Stimulated activated CD8-positive, alpha-beta memory T cell treated with anti-CD3 and anti-CD28 coated beads, Interleukin-12 subunit alpha, Interleukin-12 subunit beta, amount 100 ng/mL, for 24 hours (primary cell): ENCODE results near the gene BCKDHB.

ENCODE experiments used
- DNase-seq: peaks from one replicate; pipeline ENCODE4 v3.0.0-alpha.2; 2020; ENCODE audit errors: extremely low read depth

The BCKDHB gene

GRCh38 chr6:80331522-80331921 is 225.1 kb downstream of the BCKDHB start:
- no peak for DNase-seq

DNA sequence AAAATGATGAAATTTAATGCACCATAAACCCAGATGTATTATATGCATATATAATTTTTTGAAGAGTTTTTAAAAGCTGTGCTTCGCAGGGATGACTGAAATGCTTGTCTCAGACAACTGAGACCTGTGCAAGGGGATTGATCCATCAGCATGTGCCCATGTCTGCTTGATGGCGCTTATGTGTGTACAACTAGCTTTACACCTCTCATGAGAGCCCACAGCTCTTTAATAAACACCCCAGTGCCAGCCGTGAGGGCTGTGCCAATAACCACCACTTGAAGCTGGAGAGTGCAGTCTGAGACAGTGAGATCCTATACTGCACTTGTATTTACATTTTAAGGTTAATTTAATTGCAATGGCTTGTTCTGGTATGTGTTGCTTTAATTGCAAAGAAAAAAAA is 225.5 kb downstream of the BCKDHB start:
- no peak for DNase-seq

GRCh38 chr6:80333342-80333741 is 226.9 kb downstream of the BCKDHB start:
- DNase-seq, result no peak

DNA sequence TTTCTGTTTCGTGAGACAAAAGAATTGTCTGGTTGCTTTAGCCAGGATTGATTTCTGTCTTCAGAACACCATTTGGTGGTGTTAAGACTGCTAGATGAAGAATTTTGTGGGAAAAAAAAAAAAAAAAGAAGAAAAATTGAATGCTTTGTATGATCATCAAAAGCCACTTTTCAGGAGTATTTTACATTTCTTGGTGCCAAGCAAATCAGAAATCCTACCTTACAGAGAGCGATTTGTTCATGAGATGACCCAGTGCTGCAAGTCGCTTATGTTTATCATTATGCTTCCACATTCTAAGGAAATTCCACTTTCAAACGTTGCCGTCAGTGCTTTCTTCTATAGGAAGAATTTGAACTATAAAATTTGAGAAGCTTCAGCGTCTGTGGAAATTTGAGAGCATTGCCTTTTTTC is 228.7 kb downstream of the BCKDHB start:
- no peak for DNase-seq

GRCh38 chr6:80336911-80337310 is 230.4 kb downstream of the BCKDHB start:
- DNase-seq, result no peak

GRCh38 chr6:80338201-80338836 is 231.8 kb downstream of the BCKDHB start:
- peak; percentile 37 for DNase-seq

GRCh38 chr6:80339421-80339820 is 232.9 kb downstream of the BCKDHB start:
- DNase-seq, result no peak

DNA sequence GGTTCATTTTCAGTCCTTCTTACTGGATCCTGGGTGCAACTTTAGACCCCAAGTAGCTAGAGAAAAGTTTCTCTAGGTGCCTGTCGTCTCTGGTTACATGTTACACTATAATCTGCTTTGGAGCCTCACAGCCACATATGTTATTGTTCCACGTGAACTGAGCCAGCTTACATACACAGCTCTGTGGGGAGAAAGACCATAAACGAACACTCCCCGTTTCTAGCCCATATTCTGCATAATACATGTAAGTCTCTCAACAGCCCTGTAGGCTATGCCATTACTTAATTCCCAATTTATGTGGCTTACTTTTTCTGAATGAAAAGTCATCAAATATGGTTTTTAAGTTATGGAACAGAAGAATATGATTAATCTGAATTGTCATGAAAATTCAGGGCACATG is 233.8 kb downstream of the BCKDHB start:
- no peak for DNase-seq

GRCh38 chr6:80340686-80341085 is 234.2 kb downstream of the BCKDHB start:
- no peak for DNase-seq

- no peak for DNase-seq
Measured at GRCh38 chr6:80341330-80341729, 234.9 kb downstream of the BCKDHB start.

GRCh38 chr6:80343511-80343910 is 237.0 kb downstream of the BCKDHB start:
- no peak for DNase-seq

DNA sequence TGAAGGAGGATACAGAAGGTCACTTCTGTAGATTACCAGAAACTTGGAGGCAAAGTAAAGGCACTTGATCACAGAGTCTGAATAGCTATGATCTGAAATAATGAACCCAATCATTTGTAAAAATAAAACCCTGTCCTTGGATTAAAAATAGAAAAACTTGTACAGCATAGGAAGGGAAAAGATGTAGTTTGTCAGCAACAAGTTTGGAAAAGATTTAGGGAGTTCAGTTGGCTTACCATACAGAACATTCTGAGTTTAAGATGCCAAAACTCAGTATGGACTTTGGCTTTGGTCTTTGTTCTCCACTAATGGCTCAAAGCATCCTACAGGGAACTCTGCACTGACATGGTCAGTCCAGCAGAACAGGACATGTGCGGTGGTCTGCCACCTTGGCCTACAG is 240.6 kb downstream of the BCKDHB start:
- DNase-seq, result no peak

DNA sequence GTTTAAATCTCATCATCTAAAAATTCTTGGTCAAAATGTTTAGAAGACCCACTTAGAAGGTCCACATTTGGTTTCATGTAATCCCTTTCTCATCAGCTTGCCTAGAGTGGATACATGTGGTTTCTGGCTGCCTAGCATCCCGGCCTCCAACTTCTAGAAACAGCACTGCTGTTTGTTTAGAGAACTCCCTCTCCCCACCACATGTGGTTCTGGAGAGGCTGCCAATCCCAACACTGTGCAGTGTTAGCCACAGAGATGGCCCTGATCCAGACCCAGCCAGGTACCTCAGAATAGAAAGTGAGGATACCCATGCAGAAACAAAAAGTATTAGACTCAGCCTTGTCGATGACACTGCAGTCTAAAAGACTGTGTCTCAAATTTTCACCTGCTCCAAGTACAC is 241.8 kb downstream of the BCKDHB start:
- DNase-seq, result no peak

DNA sequence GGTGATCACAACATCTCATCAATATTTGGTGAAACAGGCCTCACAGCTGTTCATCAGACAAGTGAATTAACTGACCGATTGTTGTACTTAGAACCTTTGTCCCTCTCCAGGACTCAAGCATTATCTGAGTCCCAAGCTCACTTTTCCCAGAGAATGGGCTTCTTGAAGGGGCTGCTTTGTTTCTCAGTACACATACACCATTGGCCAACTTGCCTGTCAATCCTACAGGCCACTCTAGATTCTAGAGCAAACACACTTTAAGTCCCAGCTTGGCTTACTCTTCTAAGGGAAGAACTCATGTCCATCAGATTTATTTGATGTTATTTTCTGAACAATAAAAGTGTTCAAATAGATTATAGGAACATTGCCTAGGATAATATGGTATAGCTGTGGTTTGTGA is 249.5 kb downstream of the BCKDHB start:
- DNase-seq, result no peak

DNA sequence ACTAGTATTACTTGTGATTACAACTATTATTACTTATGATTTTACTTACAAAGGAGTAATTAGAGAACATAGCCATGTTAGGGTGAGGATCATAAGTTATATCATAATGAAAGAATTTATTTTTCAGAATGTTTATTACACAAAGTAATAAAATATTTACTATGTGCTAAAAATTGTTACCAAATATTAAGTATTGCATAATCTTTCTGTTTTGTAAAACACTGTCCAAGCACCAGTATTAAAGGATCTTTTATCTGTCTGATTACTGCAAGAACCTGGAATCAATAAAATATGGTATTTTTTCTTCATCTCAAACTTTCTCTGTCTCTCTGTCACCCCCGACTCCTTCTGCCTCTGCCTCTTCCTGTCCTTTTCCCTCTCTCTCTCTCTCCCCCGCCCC is 250.1 kb downstream of the BCKDHB start:
- DNase-seq, result no peak

DNA sequence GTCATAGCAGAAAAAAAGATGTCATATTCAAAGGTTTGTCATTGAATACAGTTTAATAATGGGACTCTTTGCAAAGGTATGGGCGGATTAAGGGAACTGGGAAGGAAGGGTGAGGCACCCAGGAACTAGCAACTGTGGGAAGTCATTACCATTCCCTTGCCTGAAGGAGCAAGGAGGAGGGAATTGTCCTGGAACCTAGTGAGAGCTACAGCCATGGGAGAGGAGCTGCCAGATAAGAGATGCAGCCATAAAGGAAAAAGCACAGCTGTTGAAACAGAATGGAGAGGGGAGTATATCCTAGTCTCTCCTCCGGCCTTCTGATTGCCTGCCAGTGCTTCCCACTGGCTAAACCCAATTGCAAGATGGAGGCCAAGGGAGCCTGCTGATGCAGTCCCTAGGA is 250.6 kb downstream of the BCKDHB start:
- no peak for DNase-seq

- DNase-seq, result no peak
Measured at GRCh38 chr6:80357674-80358073, 251.2 kb downstream of the BCKDHB start.

- DNase-seq, result no peak
Measured at GRCh38 chr6:80363501-80364122, 257.1 kb downstream of the BCKDHB start.

- no peak for DNase-seq
Measured at GRCh38 chr6:80364149-80364548, 257.7 kb downstream of the BCKDHB start.

- no peak for DNase-seq
Measured at GRCh38 chr6:80366051-80366450, 259.6 kb downstream of the BCKDHB start.

GRCh38 chr6:80366714-80367113 is 260.2 kb downstream of the BCKDHB start:
- DNase-seq, result no peak

DNA sequence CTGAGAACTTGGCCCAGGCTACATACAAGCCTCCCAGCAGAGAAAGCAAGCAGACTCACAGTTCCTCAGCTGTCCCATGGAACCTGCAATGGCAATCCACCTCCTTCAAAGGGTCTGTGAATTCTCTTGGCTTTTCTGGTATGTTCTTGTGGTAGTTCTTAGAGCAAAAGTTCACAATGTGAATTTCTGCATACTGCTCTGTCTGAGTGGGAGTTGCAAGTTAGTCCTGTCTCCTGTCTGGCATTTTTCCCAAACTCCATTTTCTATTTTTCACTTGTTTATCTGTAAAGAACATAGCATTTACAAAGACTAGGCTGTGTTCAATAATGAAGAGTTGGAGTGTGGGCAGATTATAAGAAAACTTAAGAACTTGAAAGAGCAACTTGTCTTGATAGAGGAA is 269.9 kb downstream of the BCKDHB start:
- DNase-seq, result no peak

- no peak for DNase-seq
Measured at GRCh38 chr6:80380566-80380965, 274.1 kb downstream of the BCKDHB start.

DNA sequence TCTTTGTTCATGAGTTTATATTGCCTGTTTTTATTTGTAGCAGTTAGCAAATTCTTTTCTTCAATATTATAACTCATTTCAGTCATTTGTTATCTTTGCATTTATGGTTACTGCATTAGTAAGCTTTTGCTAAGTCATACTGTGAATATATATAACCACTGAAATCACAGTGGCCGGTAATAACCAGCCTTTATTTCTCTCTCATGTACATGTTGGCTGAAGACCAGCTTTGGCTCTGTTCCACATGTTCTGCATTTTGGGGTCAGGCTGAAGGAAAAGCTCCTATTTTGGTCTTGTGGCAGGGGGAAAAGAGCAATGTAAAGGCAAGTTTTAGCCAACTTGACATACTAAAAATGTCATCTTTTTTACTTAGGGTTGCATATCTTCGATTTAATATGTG is 276.3 kb downstream of the BCKDHB start:
- DNase-seq, result no peak
